Stimulated activated CD4-positive, alpha-beta T cell treated with anti-CD3 and anti-CD28 coated beads, TNF-alpha, amount 100 ng/mL, for 48 hours (primary cell): ENCODE measurements around the gene MYOG.

Source experiments
- DNase-seq, 3 donors: peaks; one replicate each; pipeline ENCODE4 v3.0.0-alpha.2; 2020; ENCODE audit warnings: low read depth in 3 of 3

The MYOG gene

DNA sequence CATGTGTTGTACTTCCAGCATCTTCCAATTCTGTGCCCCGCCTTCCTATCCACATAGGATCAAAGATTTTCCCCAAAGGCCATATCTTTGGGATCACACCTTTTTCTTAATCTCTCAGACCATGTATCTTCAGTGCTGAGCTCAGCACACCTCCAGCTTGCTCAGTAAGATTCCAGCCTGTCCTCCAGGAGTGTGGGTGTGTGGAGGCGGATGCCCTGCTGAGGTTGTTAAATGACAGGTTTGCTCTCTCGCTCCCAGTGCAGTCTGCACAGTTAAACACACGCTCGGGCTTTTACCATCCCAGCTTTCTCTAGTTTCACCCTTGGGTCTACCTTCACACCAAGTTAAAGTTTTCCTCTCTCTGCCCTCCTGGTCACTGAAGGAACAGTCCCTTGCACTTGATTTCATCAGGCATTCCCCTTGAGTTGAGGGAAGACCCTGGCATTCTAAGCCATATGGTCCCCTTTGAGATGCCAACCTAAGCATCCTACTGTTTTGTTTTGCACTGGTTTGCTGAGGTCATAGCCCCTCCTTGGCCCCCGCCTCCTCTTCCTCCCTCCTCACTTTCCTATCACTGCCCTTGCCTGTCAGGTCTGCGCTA is 13.7 kb downstream of the MYOG start:
- no peak for DNase-seq

DNA sequence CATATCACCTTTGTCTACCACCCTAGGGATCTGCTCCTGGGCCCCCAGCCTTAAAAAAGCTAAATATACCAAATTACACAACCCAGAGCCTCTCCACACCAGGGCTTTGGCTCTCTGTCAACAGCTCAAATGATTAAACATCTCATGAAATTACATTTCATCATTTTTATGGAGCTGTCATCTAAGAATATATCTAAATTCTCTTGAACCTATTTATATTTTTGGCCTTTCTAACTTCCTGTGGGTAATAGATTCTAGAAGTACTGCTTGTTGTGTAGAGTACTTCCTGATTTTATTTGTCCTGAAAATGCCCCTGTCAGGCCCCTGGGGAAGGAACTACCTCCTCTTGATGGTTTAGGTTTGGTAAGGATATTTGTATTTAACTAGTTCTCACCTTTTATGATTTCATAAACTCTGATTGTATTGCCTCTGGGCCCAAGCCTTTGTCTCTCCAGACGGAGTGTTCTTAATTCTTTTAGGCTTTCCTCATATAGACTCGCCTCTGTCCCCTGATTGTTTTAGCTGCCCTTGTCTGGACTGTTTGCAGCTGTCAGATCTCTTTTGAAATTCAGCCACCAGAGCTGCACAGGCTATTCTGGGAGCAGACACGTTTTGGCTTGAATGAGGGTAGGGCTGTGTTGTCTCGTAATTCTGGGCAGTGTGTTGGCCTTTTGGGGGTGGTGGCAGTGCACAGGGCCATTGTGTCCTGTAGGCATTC is 16.6 kb downstream of the MYOG start:
- no peak for DNase-seq

DNA sequence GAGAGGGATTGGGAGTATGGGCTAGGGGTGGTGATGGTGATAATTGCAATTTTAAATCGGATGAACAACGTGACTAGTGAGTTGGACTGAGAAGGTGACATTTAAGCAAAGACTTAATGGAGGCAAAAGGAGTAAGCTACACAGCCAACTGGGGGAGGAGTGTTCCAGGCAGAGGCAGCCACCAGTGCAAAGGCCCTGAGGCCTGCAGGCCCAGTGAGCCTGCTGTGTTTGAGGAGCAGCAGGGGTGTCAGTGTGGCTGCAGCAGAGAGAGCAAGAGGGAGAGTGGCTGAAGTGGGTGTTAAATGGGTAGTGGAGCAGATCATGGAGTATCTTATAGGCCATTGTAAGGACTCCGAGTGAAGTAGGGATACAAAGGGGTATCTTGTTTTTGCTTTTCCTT is 18.8 kb downstream of the MYOG start:
- no peak for DNase-seq

DNA sequence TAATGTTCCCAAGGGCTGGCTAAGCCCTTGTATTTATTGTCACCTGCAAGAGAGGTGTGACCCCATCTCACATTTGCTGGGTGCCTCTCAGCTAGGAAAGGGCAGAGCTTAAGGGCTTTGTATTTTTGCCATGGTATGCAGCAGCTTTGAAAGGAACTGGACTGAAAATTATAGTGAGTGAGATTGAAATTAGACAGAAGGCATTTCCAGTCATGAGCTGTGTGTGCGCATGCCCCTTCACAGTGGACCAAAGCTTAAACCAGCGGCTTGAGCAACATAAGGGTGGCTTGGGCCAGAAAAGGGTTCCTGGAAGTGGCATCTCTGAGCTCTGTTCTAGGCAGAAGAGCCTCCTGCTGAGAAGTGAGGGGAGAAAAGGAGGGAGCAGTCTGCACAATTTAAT is 19.8 kb downstream of the MYOG start:
- no peak for DNase-seq

DNA sequence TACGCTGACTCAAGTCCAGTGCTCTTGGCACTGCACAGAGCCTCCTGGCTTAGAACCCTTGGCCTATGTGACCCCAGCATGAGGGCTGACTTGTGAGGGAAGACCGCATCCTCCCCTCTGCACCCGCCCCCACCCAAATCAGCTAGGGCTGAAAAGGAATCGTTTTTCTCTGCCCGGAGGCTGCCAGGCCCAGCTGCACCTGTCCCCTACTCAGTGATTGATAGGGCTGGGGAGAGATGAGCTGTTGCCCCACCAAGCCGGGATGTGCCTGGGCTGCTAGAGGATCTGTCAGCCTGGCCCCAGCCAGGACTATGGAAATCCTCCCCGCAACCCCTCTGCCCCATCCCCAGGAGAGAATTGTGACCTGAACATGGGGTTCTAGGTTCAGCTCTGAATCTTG is 20.6 kb downstream of the MYOG start:
- no peak for DNase-seq

DNA sequence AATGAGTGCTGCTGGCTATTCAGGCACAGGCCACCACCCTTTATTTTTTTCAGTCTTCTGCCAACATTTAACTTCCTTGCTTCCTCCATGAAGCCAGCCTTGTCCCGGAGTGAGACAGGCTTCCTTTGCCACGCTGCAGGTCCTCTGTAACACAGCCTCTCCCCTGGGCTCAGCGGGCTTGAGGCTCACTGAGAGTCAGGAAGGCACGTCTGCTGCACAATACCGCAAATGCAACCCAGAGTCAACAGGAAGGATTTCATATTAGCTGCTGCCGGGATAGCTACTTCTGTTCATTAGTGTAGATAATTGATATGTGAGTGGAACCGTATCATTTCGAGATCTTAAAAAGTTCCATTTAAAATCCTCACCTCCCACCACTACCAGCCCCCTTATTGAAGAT is 22.5 kb downstream of the MYOG start:
- no peak for DNase-seq

DNA sequence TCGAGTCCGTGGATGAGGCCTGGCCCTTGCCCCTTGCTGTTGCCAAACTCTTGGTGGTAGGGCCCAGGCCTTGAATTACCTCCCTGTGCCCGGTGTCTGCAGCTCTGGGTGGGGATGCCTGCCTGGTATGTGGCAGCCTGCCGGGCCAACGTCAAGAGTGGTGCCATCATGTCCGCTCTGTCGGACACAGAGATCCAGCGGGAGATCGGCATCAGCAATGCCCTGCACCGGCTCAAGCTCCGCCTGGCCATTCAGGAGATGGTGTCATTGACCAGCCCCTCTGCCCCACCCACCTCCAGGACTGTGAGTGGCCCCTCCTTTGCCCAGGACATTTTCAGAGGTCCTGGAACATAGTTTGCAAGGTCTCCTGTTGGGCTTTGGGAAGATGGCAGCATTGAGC is 25.7 kb downstream of the MYOG start:
- DNase-seq, result no peak

DNA sequence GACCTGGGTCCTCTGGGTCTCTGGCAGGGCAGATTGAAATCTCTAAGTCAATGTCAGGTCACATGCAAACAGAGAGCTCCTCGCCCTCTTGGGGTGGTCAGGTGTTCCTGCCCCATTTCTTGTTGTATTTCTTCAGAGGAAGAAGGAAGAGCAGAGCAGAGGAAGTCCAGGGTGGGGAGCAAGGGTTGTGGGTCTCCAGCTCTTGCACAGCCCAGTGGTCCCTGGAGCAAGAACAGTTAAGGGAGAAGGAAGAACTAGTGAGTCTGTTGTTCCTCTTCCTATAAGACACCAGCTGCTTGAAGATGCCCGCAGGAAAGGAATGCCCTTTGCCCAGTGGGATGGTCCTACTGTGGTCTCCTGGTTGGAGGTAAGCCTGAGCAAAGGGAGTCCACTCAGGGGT is 26.3 kb downstream of the MYOG start:
- no peak for DNase-seq

DNA sequence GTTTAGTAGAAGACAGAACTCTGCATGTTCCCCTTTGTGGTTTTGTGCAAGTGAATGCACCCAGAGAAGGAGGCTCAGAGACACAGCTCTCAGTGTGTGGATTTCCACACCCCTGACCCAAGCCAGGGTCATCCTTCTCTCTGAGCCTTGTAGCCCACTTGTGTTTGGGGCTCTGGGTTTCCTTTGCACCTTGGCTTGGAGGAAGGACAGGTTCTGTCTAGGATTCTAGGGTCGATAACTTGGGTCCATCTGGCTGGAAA is 27.2 kb downstream of the MYOG start:
- no peak for DNase-seq

DNA sequence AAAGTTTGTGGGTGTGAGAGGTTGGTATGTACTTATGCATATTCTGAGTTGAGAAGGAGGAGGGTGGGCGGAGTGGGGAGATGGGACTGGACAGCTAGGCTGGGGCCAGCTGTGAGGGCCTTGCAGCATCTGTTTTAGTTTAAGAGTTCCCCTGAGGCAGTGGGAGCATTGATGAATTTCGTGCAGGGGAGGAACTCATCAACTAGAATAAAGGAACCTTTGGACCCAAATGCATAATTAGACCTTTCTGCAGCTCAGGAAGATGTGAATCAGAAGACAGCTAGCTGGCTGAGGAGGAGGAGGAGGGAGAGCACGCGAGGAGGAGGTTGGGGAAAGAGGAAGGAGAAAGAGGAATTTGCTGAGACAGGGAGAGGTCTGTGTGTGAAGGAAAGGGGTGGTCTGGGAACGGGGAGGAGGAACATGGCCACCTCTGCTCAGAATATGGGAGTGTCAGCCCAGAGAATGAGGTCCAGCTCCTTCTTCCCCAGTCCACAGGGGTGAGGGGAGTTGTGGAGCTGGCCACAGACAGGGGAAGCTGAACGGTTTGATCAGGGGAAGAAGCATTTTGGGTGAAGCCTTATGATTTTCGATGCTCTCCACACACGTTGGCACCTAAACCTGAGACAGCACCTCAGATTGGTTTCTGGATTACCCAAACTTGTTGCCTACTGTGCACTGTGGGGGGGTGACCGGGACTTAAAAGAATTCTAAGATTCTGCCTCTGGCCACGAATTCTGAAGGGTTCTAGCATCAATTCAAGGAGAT is 27.7 kb downstream of the MYOG start:
- DNase-seq, result no peak

DNA sequence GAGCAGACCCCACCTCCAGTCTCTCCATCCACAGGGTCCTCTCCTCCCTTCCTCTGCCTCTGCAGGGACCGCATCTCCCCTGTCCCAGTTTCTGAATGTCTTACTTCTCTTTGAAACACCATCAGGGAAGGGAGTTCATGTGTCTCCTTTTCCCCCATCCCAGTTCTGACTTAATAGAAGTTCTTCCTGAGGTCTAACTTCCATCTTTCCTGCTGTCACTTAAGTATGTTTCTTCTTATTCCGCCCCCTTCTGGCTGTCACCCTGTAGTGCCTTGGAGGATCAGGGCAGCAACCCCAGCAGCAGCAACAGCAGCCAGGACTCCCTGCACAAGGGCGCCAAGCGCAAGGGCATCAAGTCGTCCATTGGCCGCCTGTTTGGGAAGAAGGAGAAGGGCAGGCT is 29.3 kb downstream of the MYOG start:
- no peak for DNase-seq

DNA sequence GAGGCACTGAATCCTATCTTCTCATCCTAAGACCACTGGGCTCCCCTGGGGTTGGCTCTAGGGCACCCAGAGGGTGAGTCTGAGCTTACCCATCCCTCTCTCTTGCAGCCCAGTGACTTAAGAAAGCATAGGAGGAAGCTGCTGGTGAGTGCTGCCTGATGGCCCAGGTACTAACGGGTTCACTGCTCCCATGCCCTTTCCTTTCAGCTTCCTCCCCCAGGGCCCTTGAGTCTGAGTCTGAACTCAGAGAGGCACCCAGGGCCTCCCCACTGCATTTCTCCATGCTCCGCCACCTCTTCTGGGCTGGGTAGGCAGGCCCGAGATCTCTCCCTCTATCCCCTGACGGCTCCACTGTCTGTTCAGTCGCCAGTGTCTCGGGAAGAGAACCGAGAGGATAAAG is 29.8 kb downstream of the MYOG start:
- no peak for DNase-seq

DNA sequence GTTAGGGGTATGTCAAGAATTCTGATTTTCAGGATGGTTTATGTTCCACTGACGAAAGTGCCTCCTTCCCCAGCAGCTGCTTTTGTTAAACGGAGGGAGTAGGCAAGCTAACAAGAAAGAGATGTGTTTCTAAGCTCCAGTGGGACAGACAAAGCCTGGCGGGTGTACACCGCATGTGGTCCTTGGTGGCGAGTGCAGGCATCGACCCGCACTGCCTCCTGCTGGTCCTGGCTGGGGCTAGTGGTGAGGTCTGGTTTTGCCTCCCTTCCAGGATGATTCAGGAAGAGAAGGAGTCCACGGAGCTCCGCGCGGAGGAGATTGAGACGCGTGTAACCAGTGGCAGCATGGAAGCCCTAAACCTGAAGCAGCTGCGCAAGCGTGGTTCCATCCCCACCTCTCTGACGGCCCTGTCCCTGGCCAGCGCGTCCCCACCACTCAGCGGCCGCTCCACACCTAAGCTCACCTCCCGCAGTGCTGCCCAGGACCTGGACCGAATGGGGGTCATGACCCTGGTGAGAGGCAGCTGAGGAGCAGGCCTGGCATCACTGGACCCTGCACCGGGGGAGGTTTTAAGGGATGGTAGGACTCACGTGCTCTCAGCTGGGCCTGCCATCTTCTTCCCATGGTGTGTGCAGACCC is 30.5 kb downstream of the MYOG start:
- DNase-seq, result no peak

DNA sequence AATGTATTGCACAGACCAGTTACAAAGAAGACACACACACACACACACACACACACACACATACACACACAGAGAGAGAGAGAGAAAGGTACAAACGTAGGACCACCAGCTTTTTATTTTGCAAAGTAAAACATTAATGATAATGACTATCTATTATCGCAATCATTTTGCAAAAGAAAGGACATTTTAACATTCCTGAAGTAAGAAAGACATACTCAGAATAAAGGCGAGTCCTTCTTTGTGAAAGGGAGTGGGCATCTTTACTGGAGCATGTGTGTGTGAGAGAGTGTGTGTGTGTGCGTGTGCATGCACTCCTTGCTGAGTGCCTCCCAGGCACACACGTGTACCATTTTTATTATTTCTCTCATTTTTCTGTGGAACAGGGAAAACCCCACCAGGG is 31.2 kb downstream of the MYOG start:
- no peak for DNase-seq

DNA sequence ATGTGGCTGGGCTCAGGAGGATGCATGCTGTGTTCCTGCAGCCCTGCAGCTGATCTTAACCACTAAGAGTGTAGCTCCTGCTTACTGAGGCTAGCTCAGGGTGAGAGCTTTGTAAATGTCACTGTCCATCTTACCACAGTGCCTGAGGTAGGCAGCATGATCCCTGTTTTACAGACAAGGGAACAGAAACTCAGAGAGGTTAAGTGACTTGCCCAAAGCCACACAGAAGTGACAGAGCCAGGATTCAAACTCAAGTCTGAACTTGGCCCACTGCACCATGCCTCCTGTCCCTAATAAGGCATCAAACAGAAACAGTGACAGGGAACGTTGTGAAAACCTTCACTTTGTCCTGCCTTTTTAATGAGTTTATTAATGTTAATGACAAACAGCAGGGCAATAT is 31.6 kb downstream of the MYOG start:
- DNase-seq, result no peak

DNA sequence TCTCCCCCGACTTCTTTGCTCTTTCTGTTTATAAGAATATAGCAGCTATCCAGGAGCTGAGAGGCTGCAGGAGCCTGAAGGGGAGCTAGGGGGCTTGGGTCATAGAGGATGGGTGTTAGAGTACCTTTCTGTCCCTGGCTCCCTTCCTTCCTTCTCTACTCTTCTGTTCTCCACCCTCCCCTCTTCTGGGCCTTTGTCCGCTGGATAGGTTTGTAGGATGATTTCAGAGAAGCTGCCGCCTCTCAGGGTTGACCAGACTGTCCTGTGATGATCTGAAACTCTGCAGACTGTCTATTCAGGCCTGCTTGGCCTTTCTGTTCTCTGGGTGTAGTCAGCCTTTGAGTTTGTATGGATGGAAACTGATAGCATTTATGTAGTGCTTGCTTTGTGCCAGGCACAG is 33.2 kb downstream of the MYOG start:
- no peak for DNase-seq

DNA sequence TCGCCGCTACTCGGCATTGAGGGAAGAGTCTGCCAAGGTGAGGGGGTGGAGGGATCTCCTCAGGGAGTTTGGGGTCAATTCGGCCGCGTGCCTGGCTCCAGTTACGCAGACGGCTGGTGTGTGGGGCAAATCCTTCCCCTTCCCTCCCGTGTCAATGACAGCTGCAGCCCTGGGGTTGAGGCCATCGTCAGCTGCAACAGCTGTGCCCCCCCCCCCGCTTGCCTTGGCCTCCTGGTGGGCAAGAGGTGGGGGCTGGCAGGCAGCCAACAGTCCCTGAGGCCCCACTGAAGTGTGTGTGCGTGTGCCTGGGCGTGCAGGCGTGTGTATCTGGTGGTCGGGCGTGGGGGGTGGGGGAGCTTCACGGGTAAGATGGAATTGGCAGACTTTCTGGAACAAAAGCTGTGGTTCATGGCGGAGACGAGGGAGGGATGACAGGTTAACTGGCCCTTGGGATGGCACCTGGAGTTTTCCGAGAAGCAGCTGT is 33.9 kb downstream of the MYOG start:
- DNase-seq, result no peak

DNA sequence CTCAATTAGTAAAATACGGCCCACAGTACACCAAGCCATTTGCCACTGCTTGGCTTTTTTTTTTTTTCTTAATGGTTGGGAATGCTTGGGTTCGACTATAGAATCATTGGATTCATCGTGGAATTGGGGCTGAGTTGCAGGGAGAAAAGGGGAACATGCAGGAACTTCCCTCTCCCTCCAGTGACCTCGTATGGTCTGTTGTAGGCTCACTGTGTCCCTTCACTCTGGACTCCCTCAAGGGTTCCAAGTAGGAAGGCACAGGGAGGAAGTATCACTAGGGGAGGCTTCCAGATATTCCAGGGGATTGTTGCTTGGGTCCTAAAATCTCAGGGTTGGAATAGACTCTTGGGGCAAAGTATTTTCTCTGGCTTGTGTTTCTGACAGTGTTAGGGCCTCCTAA is 35.0 kb downstream of the MYOG start:
- no peak for DNase-seq

DNA sequence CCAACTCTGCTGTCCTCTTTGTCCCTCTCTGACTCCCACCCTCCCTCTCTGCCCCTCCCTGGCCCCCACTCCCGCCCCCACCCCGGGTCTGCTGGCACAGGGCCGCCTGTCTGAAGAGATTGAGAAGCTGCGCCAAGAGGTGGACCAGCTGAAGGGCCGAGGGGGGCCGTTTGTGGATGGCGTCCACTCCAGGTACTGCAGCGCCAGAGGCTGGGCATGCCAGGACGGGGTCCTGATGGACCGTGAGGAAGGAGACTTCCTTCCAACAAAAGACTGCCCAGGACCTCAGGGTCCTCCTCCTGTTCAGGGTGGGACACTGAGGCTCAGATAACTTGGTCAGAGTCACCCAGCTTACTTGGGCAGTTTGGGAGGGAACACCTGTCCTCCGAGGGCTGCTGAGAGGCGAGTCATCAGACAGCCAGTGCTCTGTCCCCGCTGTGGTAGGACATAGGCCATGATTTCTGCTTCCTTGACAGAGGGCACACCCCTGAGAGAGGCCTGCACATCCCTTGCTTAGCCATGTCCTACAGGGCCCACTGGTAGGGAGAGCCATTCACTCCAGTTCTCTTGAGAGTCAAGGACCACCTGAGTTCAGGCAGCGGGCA is 36.1 kb downstream of the MYOG start:
- DNase-seq, result no peak

DNA sequence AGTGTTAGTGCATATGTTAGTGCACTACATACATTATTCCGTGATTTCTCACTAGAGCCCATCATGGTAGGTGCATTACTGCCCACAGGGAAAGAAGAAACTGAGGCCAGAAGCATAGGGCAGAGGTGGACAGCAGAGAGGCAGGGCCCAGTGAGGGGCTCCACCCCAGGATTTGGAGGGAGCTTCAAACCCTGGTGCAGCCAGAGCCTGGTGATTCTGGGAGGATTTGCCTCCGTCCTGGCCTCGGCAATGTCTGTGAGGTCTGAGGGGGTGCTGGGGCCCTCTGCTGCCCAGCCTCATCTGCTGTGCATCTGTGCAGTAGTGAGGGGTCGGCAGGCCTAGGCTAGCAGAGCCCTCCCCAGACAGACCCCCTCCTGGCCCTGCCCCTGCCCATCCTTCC is 36.7 kb downstream of the MYOG start:
- DNase-seq, result no peak

DNA sequence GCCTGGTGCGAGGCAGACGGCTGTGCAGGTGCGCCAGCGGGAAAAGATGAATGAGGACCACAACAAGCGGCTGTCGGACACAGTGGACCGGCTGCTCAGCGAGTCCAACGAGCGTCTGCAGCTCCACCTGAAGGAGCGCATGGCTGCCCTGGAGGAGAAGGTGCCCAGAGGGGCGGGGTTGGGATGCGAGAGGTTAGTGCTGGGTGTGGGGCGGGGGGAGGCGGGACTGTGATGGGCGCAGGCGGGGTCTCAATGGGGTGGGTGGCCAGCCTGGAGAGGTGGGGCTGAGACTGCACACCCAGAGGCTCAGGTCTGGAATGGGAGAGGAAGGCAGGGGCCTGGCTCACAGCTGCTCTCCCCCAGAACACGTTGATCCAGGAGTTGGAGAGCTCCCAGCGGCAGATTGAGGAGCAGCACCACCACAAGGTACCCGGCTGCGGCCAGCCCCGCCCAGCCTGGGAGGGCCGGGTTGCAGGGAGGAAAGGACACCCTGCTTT is 37.2 kb downstream of the MYOG start:
- DNase-seq, result no peak

DNA sequence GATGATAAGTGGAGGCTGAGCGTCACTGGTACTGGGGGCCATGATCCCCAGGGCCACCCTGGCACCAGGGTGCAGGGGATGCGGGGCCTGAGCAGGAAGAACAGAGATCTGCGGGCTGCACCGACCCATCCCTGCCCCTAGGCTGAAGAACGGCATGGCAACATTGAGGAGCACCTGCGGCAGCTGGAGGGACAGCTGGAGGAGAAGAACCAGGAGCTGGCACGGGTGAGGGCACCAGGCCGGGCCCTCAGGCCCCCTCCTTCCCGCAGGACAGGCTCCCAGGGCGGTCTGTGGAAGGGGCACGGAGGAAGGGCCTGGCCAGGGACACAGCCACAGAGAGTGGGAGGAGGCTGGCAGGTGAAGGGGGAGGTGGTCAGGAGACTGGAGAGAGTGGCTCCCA is 37.7 kb downstream of the MYOG start:
- no peak for DNase-seq
